OCI-LY7 (cell line): ENCODE data around the gene RASAL2.

Source experiments
- CTCF ChIP-seq: fragments of 200-600 bp; sonication (generic); conservative IDR thresholded peaks from 2 replicates; pipeline ENCODE4 v1.5.1; 2014; ENCODE audit warnings: mild to moderate bottlenecking, antibody characterized with exemption, low read length, moderate library complexity, mixed read lengths
- EZH2phosphoT487 ChIP-seq: fragments of 200-600 bp; sonication (generic); IDR thresholded peaks from 2 replicates; pipeline ENCODE4 v1.6.1; 2018; ENCODE audit warnings: low read depth, borderline replicate concordance, mild to moderate bottlenecking, mixed run types, antibody characterized with exemption, low read length, moderate library complexity, mixed read lengths

- TF ChIP-seq CTCF = no peak
- no peak for TF ChIP-seq EZH2phosphoT487
These were observed 295.5 kb downstream of the RASAL2 start for GRCh38 chr1:178389441-178389840.
